ENCODE results near the gene BCL2.
"Not testable (repeated sequence)": the region's sequence is repeated elsewhere in the genome, so short reads cannot be mapped to it uniquely, and the experiment has no call there.

BCL2 gene

GRCh38 chr18:63232826-63233225, 86.7 kb downstream of the BCL2 start:
- FAIRE-seq = no peak

- FAIRE-seq = no peak
Measured at GRCh38 chr18:63229971-63230370, 89.6 kb downstream of the BCL2 start.

GRCh38 chr18:63225434-63225833, 94.1 kb downstream of the BCL2 start:
- no peak for FAIRE-seq

- no peak for FAIRE-seq
Measured at GRCh38 chr18:63224630-63225029, 94.9 kb downstream of the BCL2 start.

GRCh38 chr18:63223837-63224236, 95.7 kb downstream of the BCL2 start:
- FAIRE-seq = no peak

- FAIRE-seq = no peak
Measured at GRCh38 chr18:63220903-63221302, 98.7 kb downstream of the BCL2 start.

- FAIRE-seq = no peak
Measured at GRCh38 chr18:63218472-63218871, 101.1 kb downstream of the BCL2 start.

- FAIRE-seq = no peak
Measured at GRCh38 chr18:63216516-63217311, 102.9 kb downstream of the BCL2 start.

- no peak for FAIRE-seq
Measured at GRCh38 chr18:63213936-63214671, 105.5 kb downstream of the BCL2 start.

- no peak for FAIRE-seq
Measured at GRCh38 chr18:63213331-63213900, 106.2 kb downstream of the BCL2 start.

- FAIRE-seq = no peak
Measured at GRCh38 chr18:63210521-63210920, 109.0 kb downstream of the BCL2 start.

- FAIRE-seq = no peak
Measured at GRCh38 chr18:63208676-63209075, 110.9 kb downstream of the BCL2 start.

- no peak for FAIRE-seq
Measured at GRCh38 chr18:63207835-63208234, 111.7 kb downstream of the BCL2 start.

GRCh38 chr18:63207143-63207790, 112.3 kb downstream of the BCL2 start:
- no peak for FAIRE-seq

GRCh38 chr18:63206433-63207142, 113.0 kb downstream of the BCL2 start:
- no peak for FAIRE-seq

- no peak for FAIRE-seq
Measured at GRCh38 chr18:63205791-63206252, 113.7 kb downstream of the BCL2 start.

- no peak for FAIRE-seq
Measured at GRCh38 chr18:63203497-63203896, 116.1 kb downstream of the BCL2 start.

- no peak for FAIRE-seq
Measured at GRCh38 chr18:63202828-63203227, 116.7 kb downstream of the BCL2 start.

- FAIRE-seq = not testable (repeated sequence)
Measured at GRCh38 chr18:63201456-63201855, 118.1 kb downstream of the BCL2 start.

GRCh38 chr18:63199743-63200241, 119.8 kb downstream of the BCL2 start:
- FAIRE-seq = no peak

GRCh38 chr18:63198868-63199742, 120.5 kb downstream of the BCL2 start:
- no peak for FAIRE-seq
